ENCODE data around the gene FAM13A.

DNA sequence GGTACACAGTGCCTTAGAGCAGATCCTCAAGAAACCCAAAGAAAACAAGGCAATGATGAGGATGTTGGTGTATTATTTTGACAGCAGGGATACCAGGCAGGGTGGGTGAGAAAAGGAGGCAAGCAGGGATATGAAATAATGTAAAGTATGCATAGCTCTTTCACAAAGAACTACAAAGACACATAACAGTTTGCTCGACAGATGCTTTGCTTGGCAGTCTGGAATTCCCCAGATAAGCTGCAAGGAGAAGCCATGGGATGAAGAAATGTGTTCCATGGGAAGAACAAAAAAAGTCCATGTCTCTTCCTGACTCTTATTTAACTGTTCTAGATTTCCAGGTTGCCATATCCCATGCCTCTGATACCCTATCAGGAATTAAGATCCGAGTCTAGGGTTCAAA, 75.4 kb downstream of the FAM13A start:
- TF ChIP-seq, protein P1, sequence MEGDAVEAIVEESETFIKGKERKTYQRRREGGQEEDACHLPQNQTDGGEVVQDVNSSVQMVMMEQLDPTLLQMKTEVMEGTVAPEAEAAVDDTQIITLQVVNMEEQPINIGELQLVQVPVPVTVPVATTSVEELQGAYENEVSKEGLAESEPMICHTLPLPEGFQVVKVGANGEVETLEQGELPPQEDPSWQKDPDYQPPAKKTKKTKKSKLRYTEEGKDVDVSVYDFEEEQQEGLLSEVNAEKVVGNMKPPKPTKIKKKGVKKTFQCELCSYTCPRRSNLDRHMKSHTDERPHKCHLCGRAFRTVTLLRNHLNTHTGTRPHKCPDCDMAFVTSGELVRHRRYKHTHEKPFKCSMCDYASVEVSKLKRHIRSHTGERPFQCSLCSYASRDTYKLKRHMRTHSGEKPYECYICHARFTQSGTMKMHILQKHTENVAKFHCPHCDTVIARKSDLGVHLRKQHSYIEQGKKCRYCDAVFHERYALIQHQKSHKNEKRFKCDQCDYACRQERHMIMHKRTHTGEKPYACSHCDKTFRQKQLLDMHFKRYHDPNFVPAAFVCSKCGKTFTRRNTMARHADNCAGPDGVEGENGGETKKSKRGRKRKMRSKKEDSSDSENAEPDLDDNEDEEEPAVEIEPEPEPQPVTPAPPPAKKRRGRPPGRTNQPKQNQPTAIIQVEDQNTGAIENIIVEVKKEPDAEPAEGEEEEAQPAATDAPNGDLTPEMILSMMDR (IDR thresholded peaks at IDR 0.05), result no peak
- TF ChIP-seq ZFX (IDR thresholded peaks at IDR 0.05; ENCODE audit: borderline replicate concordance), result no peak
